A549 (cell line): ENCODE results near the gene PLA2G5. TPM values are rescaled to one million over a fixed set of nuclear protein-coding genes. Genes with fewer than 3 reads are reported as not detected.

Experiments
- ATAC-seq, 2 experiments: fragments of 200-7000 bp in 1 of 2; fragments of >200 bp in 1 of 2; cut with Nextera tagmentation in 1 of 2; cut with Tn5 transposase in 1 of 2; 3 replicates each; pipeline versions ENCODE4 v1.8.0 to v1.9.1; 2018 to 2020; ENCODE audit warnings: mild to moderate bottlenecking in 1 of 2, moderate library complexity in 1 of 2
- CTCF ChIA-PET: fragments of 300-600 bp; sonication (Branson Sonifier 250); formaldehyde crosslinking; extraction: SDS; loops from one replicate; lab custom pipeline; 2021; ENCODE audit warnings: antibody characterized with exemption, inconsistent platforms; lab: Yijun Ruan, JAX
- POLR2A ChIA-PET: fragments of 350-600 bp; formaldehyde crosslinking; extraction: SDS; loops from one replicate; lab custom pipeline; 2021; ENCODE audit warnings: antibody characterized with exemption, inconsistent platforms; lab: Yijun Ruan, JAX
- DNase-seq, 2 experiments: peaks; one replicate each; pipeline versions ENCODE4 v3.0.0 to v3.0.0-alpha.2; 2011 to 2016; ENCODE audit warnings: low read depth in 1 of 2, low spot score in 1 of 2
- FAIRE-seq: peaks from 2 replicates; lab custom pipeline; 2011; peaks lifted over from hg19 to GRCh38; lab: Jason Lieb, UNC
- H3K27ac ChIP-seq, 2 experiments: fragments of >200 bp; sonication (Bioruptor Twin); formaldehyde crosslinking; 3 replicates each; pipeline ENCODE4 v1.5.1; 2016 to 2017
- H3K4me1 ChIP-seq: fragments of >200 bp; sonication (Bioruptor Twin); formaldehyde crosslinking; 3 replicates; pipeline ENCODE4 v1.6.1; 2016
- H3K4me2 ChIP-seq: fragments of >200 bp; sonication (Bioruptor Twin); formaldehyde crosslinking; 3 replicates; pipeline ENCODE4 v1.6.1; 2016
- H3K4me3 ChIP-seq: fragments of >200 bp; sonication (Bioruptor Twin); formaldehyde crosslinking; 3 replicates; pipeline ENCODE4 v1.5.1; 2016
- H3K9me3 ChIP-seq: fragments of >200 bp; sonication (Bioruptor Twin); formaldehyde crosslinking; 3 replicates; pipeline ENCODE4 v1.6.1; 2016
- BCL3 ChIP-seq: fragments of >200 bp; sonication (Bioruptor Twin); formaldehyde crosslinking; IDR thresholded peaks from 3 replicates; pipeline ENCODE4 v1.6.1; 2016
- CBX2 ChIP-seq: fragments of 200-600 bp; sonication (generic); IDR thresholded peaks from 2 replicates; pipeline ENCODE4 v1.6.1; 2016; ENCODE audit warnings: low read depth, mild to moderate bottlenecking, borderline replicate concordance
- CBX8 ChIP-seq: fragments of 200-600 bp; sonication (generic); IDR thresholded peaks from 2 replicates; pipeline ENCODE4 v1.6.1; 2016
- CEBPB ChIP-seq, 2 experiments: fragments of >200 bp in 1 of 2; sonication (Bioruptor Twin) in 1 of 2; formaldehyde crosslinking in 1 of 2; IDR thresholded peaks; 2 replicates each; pipeline ENCODE4 v1.6.1; 2012 to 2016
- ELK1 ChIP-seq: fragments of 150-350 bp; IDR thresholded peaks from 2 replicates; pipeline ENCODE4 v1.6.1; 2014; ENCODE audit warnings: low read depth, mild to moderate bottlenecking, low read length
- EP300 ChIP-seq, 2 experiments: fragments of >200 bp; sonication (Bioruptor Twin); formaldehyde crosslinking; IDR thresholded peaks; 2 replicates in 1 of 2; 3 replicates in 1 of 2; pipeline ENCODE4 v1.6.1; 2016 to 2017
- GATA3 ChIP-seq: IDR thresholded peaks from 2 replicates; pipeline ENCODE4 v1.6.1; 2012; ENCODE audit warnings: borderline replicate concordance
- HOXA7 ChIP-seq: fragments of 250-450 bp; sonication (Bioruptor Pico); IDR thresholded peaks from 2 replicates; pipeline ENCODE4 v1.5.0; 2020; ENCODE audit warnings: mild to moderate bottlenecking, moderate library complexity
- HOXB5 ChIP-seq: fragments of 250-450 bp; sonication (Bioruptor Pico); IDR thresholded peaks from 2 replicates; pipeline ENCODE4 v1.5.0; 2020; ENCODE audit warnings: mild to moderate bottlenecking, moderate library complexity
- JUNB ChIP-seq: fragments of >200 bp; sonication (Bioruptor Twin); formaldehyde crosslinking; IDR thresholded peaks from 2 replicates; pipeline ENCODE4 v1.6.1; 2016
- MYC ChIP-seq: IDR thresholded peaks from 2 replicates; pipeline ENCODE4 v1.6.1; 2012; ENCODE audit warnings: mild to moderate bottlenecking, inconsistent platforms, low read length, improper control_type of control experiment, borderline replicate concordance
- NFE2L2 ChIP-seq: fragments of 150-350 bp; conservative IDR thresholded peaks from 2 replicates; pipeline ENCODE4 v1.6.1; 2014; ENCODE audit warnings: low read length
- PBX3 ChIP-seq: IDR thresholded peaks from 2 replicates; pipeline ENCODE4 v1.6.1; 2012
- PHF8 ChIP-seq: fragments of 200-600 bp; sonication (generic); IDR thresholded peaks from 2 replicates; pipeline ENCODE4 v1.6.1; 2016; ENCODE audit warnings: low read depth, mild to moderate bottlenecking, antibody characterized with exemption, moderate library complexity, borderline replicate concordance
- POLR2A ChIP-seq: IDR thresholded peaks from 2 replicates; pipeline ENCODE4 v1.6.1; 2012; ENCODE audit warnings: mild to moderate bottlenecking, low read length
- RFX5 ChIP-seq: fragments of 450-650 bp; IDR thresholded peaks from 2 replicates; pipeline ENCODE4 v1.7.1; 2014; ENCODE audit warnings: antibody characterized with exemption, mild to moderate bottlenecking, moderate library complexity
- SMC3 ChIP-seq: fragments of >200 bp; sonication (Bioruptor Twin); formaldehyde crosslinking; IDR thresholded peaks from 3 replicates; pipeline ENCODE4 v1.6.1; 2018; ENCODE audit warnings: inconsistent platforms
- SREBF2 ChIP-seq: fragments of 450-650 bp; IDR thresholded peaks from 2 replicates; pipeline ENCODE4 v1.6.1; 2014; ENCODE audit warnings: mild to moderate bottlenecking, moderate library complexity
- TP53 ChIP-seq: fragments of 250-450 bp; sonication (Bioruptor Pico); IDR thresholded peaks from 2 replicates; pipeline ENCODE4 v1.5.0; 2021; ENCODE audit warnings: mild to moderate bottlenecking, moderate library complexity
- ZSCAN20 ChIP-seq: fragments of 250-450 bp; sonication (Bioruptor Pico); IDR thresholded peaks from 2 replicates; pipeline ENCODE4 v1.8.0; 2022; ENCODE audit warnings: mild to moderate bottlenecking, moderate library complexity
- WGBS: methylation state at CpG from one replicate; pipeline ENCODE4 v1.1.6; 2017; ENCODE audit errors: missing lambda C conversion rate; 5-methylcytosine and 5-hydroxymethylcytosine counted together
- polyA plus RNA-seq, 4 experiments: library from polyadenylated mRNA; depleted of rRNA in 3 of 4; stranded (reverse); fragments of >200 nt; fragmentation: RNase III in 1 of 4; extraction: RNeasy Plus Mini Kit Qiagen cat#74134 plus additional on column Dnase treatment in 1 of 4; gene quantifications; 2 replicates in 3 of 4; 3 replicates in 1 of 4; pipeline ENCODE4 v1.2.3, GENCODE V29; 2011 to 2017

PLA2G5 gene
- polyA plus RNA-seq, 2 of the 4 experiments (the other 2 are of a cell fraction) = not detected

DNA sequence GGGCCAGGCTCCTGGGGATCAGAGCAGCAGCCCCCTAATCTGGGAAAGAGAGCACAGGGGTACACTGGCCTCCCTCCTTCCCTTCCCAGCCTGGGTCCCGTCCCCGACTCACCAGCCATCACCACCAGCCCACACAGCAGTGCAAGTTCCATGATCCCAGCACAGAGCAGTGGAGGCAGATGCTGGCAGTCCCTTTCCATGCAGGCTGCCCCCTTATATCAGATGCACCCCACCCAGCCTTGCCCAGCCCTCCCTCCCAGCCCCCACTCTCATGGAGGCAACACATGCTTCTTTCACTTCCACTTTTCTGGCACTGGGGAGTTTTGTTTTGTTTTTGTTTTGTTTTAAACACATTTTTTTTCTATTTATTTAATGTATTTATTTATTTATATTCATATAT is 49.4 kb downstream of the PLA2G5 start, which contains the start of gene PLA2G2D:
TSS of gene PLA2G2D (minus strand) at position 190 of the 400 bp plus-strand sequence. CDS start at position 152, 38 bp downstream.
- ATAC-seq = no peak
- TF ChIP-seq JUNB (no peak), SMC3 (no peak), CEBPB (IDR thresholded peaks at IDR 0.05) (no peak), PBX3 (no peak), SREBF2 (no peak), ZSCAN20 (no peak), TP53 (CRISPR knock-in tag) (no peak), GATA3 (no peak), HOXA7 (CRISPR knock-in tag) (no peak), NFE2L2 (no peak), EP300 (IDR thresholded peaks at IDR 0.05) (no peak), CBX2 (no peak), RFX5 (no peak), POLR2A (no peak)
- TF ChIP-seq, all 56 proteins: peak for 0
- FAIRE-seq = no peak
- H3K9me3 ChIP-seq = no peaks in the 10 kb centered on the region
- ChIA-PET POLR2A (no interaction called here), CTCF (no interaction called here)
- no peak within 1 kb of the TSS for H3K4me3 ChIP-seq
- no peak for DNase-seq
- no peak within 1 kb of the TSS for H3K4me2 ChIP-seq
- H3K27ac ChIP-seq = no peak within 1 kb of the TSS
- peaks cover 4% of the 10 kb centered on the region; the same call in 2 of the 3 replicates for H3K4me1 ChIP-seq
- 14% methylated on average over 2 of the region's 2 CpGs for WGBS

GRCh38 chr1:20120796-20121195 is 50.8 kb downstream of the PLA2G5 start:
- 43% methylated on average over 4 of the region's 4 CpGs for WGBS
- no peaks in the 10 kb centered on the region for H3K9me3 ChIP-seq
- ChIA-PET CTCF (no interaction called here), POLR2A (no interaction called here)
- H3K4me2 ChIP-seq = no peak overlapping the region
- peaks cover 9% of the 10 kb centered on the region; the same call in 2 of the 3 replicates for H3K4me1 ChIP-seq
- no peak overlapping the region for H3K4me3 ChIP-seq
- H3K27ac ChIP-seq = no peak overlapping the region
- TF ChIP-seq MYC (no peak), BCL3 (no peak), CBX8 (no peak), HOXB5 (no peak)
- ATAC-seq (no peak), FAIRE-seq (no peak), DNase-seq (no peak)

DNA sequence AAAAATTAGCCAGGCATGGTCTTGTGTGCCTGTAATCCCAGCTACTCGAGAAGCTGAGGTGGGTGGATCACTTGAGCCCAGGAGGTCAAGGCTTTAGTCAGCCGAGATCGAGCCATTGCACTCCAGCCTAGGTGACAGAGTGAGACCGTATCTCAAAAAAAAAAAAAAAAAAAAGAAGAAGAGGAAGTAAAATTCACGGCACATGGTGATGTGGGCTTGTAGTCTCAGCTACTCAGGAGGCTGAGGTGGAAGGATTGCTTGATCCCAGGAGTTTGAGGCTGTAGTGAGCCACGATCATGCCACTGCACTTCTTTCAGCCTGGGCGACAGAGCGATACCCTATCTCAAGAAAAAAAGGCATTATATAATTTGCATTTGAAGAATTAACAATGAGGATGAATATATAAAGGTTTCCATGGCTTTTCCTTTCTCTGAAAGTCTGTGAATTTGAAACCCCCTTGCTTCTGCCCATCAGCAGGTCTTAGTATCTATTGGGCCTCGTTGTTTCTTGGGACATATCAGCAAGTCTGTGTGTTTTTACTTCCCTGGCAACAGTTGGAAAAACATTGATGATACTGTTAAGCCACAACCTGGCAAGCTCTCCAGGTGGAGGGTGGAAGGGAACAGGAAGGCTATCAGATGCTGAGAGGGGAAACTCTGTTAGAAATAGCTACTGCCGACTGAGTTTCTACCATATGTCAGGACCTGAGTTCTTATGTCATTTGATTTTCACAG is 53.9 kb downstream of the PLA2G5 start:
- H3K4me1 ChIP-seq = peaks cover 9% of the 10 kb centered on the region; the same call in 2 of the 3 replicates
- ATAC-seq = peak in 1 of 2 experiments; percentile 50; a peak in 3 of 6 replicates
- no peak overlapping the region for H3K4me3 ChIP-seq
- no peak overlapping the region for H3K27ac ChIP-seq
- no peaks in the 10 kb centered on the region for H3K9me3 ChIP-seq
- FAIRE-seq = no peak
- TF ChIP-seq ELK1 (no peak), PHF8 (no peak)
- POLR2A ChIA-PET = no interaction called here
- 54% methylated on average over 10 of the region's 10 CpGs for WGBS
- CTCF ChIA-PET = interaction anchor here (0.6 to 1.2 kb wide), 3 partner anchors 34 to 147 kb away, joined by 3 to 6 read pairs (median 5); no protein-coding TSS in a partner anchor
- DNase-seq = no peak
- H3K4me2 ChIP-seq = peak overlapping the region; percentile 32; the same call in 2 of the 3 replicates
